GM08714 (cell line): ENCODE measurements around the gene EFCAB14.

ENCODE experiments used
- H3K4me3 ChIP-seq: fragments of 200-500 bp; sonication (Bioruptor generic); 2 replicates; pipeline ENCODE4 v1.5.1; 2014; ENCODE audit warnings: mild to moderate bottlenecking, low read length, inconsistent platforms
- ZNF274 ChIP-seq: IDR thresholded peaks from 2 replicates; pipeline ENCODE4 v1.6.1; 2012; ENCODE audit warnings: mild to moderate bottlenecking, low read depth, low read length

The EFCAB14 gene

GRCh38 chr1:46643368-46643775 lies 75.5 kb downstream of the EFCAB14 start:
- no peak overlapping the region for H3K4me3 ChIP-seq
- TF ChIP-seq ZNF274, result no peak

GRCh38 chr1:46642115-46642680 lies 76.7 kb downstream of the EFCAB14 start:
- no peak for TF ChIP-seq ZNF274
- H3K4me3 ChIP-seq, result no peak overlapping the region

DNA sequence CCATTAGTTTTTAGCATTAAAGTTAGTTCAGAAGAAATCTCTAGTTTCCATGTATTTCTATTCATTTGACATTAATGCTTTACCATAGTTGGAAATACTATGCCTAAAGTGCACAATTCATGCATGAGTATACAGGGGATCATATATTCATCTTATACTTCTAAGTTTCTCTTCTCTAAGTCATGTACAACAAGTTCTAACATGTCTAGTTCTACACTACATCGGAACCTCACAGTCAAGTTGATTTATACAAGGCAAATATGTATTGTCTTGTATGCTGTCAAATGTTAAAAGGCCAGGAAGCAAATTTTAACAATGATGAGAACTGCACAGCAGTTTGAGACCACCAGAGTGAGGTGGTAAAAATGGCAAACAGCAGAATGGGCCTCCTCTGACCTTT lies 79.4 kb downstream of the EFCAB14 start:
- no peak overlapping the region for H3K4me3 ChIP-seq
- TF ChIP-seq ZNF274, result no peak

DNA sequence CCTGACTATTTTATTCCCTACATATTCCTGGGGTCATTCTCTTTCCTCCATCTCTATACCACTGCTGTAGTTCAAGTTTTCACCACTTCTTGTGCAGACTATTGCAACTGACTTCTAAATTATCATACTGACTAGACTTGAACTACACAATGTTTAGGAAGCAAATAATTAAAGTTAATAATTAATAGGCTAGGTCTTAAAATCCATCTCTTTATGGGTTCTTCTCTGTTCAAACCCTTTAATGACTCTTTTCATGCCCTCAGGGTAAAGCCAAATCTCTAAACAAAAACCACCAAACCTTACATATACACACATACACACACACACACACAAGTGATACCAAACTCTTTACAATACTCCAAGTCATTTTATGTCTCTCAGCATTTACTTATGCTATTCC lies 80.0 kb downstream of the EFCAB14 start:
- no peak overlapping the region for H3K4me3 ChIP-seq
- no peak for TF ChIP-seq ZNF274

DNA sequence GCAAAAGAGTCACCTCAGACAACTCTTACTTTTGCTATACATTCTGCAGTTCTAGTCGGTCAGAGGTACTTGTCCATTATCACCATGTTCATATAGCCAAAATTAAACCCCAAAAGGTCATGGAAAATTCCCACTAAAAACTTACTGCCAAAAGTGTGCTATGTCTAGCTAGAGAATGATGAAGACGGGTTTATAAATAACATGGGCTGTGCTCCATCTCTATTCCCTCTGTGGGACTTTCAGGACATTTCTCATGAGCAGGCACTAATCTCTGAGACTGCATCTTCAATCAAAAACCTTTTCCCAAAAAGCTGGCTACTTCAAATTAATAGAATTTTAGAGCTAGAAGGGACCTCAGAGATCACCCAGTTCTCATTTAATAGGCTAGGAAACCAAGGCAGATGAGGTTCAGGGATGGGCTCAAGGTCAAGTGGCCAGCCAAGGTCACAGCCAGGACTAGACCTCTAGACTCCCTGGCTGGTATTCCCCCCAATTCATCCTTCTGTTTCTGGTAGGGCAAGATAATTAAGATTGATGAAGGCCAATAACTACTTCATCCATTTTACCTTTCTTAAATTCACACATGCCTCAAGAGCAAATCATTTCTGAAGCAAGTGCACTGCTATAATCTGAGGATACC lies 81.3 kb downstream of the EFCAB14 start:
- no peak overlapping the region for H3K4me3 ChIP-seq
- TF ChIP-seq ZNF274, result no peak

GRCh38 chr1:46635205-46635604 lies 83.7 kb downstream of the EFCAB14 start:
- TF ChIP-seq ZNF274, result no peak
- H3K4me3 ChIP-seq, result no peak overlapping the region

GRCh38 chr1:46630719-46631118 lies 88.2 kb downstream of the EFCAB14 start:
- TF ChIP-seq ZNF274, result no peak
- H3K4me3 ChIP-seq, result no peak overlapping the region
